ENCODE measurements around the gene CDADC1.

DNA sequence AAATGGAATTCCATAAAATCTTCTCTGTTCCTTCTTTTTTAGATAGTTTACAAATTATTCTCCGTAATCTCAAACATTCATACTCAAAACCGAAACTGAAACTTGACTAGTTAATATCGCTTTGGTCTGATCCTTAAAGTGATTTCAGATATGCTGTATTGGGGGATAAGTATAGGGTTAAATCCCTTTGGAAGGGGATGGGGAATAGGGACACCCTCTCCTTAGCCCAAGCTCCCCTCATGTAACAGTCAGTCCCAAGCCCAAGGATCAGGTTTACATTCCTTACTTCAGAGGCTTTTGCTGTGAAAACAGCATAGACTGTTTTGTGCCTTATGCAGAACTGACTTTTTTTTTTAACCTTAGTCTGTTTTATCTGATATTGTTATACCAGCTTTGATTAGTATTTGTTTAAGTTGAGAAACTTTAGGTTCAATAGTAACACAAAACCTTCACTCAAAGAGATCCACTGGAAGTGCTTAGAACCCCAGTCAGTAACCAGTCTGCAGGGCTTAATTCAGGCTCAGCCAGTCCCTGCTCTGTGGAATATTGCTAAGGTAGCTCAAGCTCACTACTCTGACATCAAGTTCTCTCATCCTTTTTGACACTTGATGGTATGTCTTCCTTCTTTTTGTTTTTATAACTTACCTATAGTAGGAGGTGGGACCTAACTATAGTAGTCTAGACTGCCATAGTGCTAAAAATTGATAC is 10.5 kb downstream of the CDADC1 start:
- TF ChIP-seq, protein P1, sequence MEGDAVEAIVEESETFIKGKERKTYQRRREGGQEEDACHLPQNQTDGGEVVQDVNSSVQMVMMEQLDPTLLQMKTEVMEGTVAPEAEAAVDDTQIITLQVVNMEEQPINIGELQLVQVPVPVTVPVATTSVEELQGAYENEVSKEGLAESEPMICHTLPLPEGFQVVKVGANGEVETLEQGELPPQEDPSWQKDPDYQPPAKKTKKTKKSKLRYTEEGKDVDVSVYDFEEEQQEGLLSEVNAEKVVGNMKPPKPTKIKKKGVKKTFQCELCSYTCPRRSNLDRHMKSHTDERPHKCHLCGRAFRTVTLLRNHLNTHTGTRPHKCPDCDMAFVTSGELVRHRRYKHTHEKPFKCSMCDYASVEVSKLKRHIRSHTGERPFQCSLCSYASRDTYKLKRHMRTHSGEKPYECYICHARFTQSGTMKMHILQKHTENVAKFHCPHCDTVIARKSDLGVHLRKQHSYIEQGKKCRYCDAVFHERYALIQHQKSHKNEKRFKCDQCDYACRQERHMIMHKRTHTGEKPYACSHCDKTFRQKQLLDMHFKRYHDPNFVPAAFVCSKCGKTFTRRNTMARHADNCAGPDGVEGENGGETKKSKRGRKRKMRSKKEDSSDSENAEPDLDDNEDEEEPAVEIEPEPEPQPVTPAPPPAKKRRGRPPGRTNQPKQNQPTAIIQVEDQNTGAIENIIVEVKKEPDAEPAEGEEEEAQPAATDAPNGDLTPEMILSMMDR (conservative IDR thresholded peaks at IDR 0.05; ENCODE audit: low read depth in 2 of 2), result no peak
- no peak for TF ChIP-seq JUNB (IDR thresholded peaks at IDR 0.05; ENCODE audit: unreplicated experiment)
- no peak for TF ChIP-seq EZH2phosphoT487 (IDR thresholded peaks at IDR 0.05; ENCODE audit: unreplicated experiment)
